D341Med (cell line): ENCODE measurements around the gene KIF2C.
A peak's percentile ranks its signal among the peaks of the same experiment; 100 is the strongest.
"Not testable (repeated sequence)": the region's sequence is repeated elsewhere in the genome, so short reads cannot be mapped to it uniquely, and the experiment has no call there.

Source experiments
- DNase-seq: peaks from one replicate; pipeline ENCODE4 v3.0.0; 2012; ENCODE audit warnings: low spot score

The KIF2C gene

GRCh38 chr1:44739307-44740178 lies at the start of gene KIF2C:
KIF2C (plus strand) TSS chr1:44739837; CDS start chr1:44739933, 96 bp downstream.
- peak; percentile 97 for DNase-seq

- no peak for DNase-seq
These were observed 46.5 kb upstream of the KIF2C start for GRCh38 chr1:44693159-44693558.

- no peak for DNase-seq
These were observed 45.7 kb upstream of the KIF2C start for GRCh38 chr1:44693900-44694299.

GRCh38 chr1:44694863-44695478 lies 44.7 kb upstream of the KIF2C start:
- DNase-seq, result no peak

- no peak for DNase-seq
These were observed 44.0 kb upstream of the KIF2C start for GRCh38 chr1:44695671-44696070.

GRCh38 chr1:44696101-44696500 lies 43.5 kb upstream of the KIF2C start:
- DNase-seq, result no peak

GRCh38 chr1:44696789-44697345 lies 42.8 kb upstream of the KIF2C start:
- no peak for DNase-seq

GRCh38 chr1:44698138-44698537 lies 41.5 kb upstream of the KIF2C start:
- no peak for DNase-seq

GRCh38 chr1:44699375-44699774 lies 40.3 kb upstream of the KIF2C start:
- DNase-seq, result not testable (repeated sequence)

GRCh38 chr1:44700573-44700972 lies 39.1 kb upstream of the KIF2C start:
- no peak for DNase-seq

- no peak for DNase-seq
These were observed 38.5 kb upstream of the KIF2C start for GRCh38 chr1:44701141-44701573.

GRCh38 chr1:44705470-44705869 lies 34.2 kb upstream of the KIF2C start:
- no peak for DNase-seq

- no peak for DNase-seq
These were observed 33.7 kb upstream of the KIF2C start for GRCh38 chr1:44705938-44706337.

GRCh38 chr1:44707112-44707881 lies 32.3 kb upstream of the KIF2C start:
- no peak for DNase-seq

- peak; percentile 51 for DNase-seq
These were observed 31.4 kb upstream of the KIF2C start for GRCh38 chr1:44707959-44708831.

- no peak for DNase-seq
These were observed 26.3 kb upstream of the KIF2C start for GRCh38 chr1:44713321-44713781.

GRCh38 chr1:44714532-44714931 lies 25.1 kb upstream of the KIF2C start:
- no peak for DNase-seq

GRCh38 chr1:44714944-44715571 lies 24.6 kb upstream of the KIF2C start:
- peak; percentile 81 for DNase-seq

- no peak for DNase-seq
These were observed 22.5 kb upstream of the KIF2C start for GRCh38 chr1:44717156-44717555.

- DNase-seq, result no peak
These were observed 22.0 kb upstream of the KIF2C start for GRCh38 chr1:44717653-44718052.

GRCh38 chr1:44718091-44718490 lies 21.5 kb upstream of the KIF2C start:
- no peak for DNase-seq
